HG03095 (cell line): ENCODE results near the gene CCDC92B.
"Not testable (repeated sequence)": the region's sequence is repeated elsewhere in the genome, so short reads cannot be mapped to it uniquely, and the experiment has no call there.

ENCODE experiments used
- ATAC-seq: cut with Tn5 transposase; IDR thresholded peaks from one replicate; pipeline ENCODE4 v1.9.1; 2021; ENCODE audit warnings: moderate library complexity; ENCODE audit not compliant: unreplicated experiment

Gene CCDC92B

DNA sequence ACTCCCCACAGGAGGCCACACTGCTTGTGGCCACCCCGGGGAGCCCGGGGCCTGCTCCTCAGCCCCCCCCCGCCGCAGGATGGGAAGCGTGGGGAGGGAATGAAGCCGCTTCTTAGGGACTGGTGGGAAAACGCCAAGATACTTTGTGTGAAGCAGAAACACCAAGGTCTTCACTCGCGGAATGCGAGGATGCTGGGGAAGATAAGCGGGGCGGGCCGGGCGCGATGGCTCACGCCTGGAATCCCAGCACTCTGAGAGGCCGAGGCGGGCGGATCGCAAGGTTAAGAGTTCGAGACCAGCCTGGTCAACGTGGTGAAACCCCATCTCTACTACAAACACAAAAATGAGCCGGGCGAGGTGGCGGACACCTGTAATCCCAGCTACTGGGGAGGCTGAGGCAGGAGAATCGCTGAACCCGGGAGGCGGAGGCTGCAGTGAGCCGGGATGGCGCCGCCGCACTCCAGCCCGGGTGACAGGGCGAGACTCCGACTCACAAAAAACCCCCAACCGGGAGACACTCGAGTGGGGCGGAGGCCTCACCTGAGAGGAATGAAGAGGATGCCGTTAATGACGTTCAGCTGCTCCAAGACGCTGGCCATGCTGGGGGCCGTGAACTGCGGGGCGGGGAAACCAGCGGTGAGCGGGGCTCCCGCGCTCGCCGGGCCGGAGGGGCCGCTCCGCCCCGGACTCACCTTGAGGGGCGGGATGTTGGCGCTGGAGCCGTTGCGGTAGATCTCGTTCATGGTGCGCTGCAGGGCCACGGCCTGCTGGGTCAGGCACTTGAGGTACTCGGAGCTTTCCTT lies 58.2 kb downstream of the CCDC92B start:
- ATAC-seq, result no peak

DNA sequence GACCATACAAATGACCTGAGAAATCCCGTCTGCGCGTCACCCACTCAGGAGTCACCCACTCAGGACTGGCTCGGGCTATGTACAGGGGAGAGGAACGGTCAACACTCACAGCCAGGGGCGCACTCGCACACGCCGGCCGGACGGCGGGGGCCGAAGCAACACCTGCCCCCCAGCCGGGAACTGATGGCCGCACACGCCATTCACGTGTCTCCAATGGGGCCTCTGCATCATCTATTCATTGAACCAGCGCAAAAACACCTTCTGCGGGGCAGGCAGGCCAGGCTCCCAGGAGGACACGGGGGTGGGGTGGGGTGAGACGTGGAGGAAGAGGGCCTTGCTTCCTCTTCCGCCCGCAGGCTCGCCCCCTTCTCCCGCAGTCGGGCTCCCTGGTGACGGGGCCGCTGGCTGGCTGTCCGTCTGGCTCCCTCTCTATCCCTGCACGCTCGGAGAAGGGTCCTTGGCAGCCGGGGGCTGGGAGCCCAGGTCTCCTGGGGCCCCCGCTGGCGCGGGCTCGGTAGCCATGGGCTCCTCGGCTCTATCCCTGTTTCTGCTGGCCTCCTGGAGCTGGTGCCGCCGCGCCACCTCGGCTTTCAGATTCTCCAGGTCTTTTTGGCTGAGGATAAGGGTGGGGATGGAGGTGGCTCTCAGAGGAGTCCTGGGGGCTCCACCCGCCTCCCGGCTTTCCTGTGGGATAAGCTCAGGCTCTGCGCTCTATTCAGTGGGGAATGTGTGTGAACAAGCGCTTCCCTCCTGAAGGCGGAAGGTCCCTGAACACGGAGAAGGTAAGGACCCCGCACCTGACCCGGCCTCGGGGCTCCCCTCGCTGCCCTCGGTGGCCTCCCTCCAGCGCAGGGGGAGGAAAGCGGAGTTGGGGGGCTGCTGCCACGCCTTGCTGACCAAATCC lies 59.0 kb downstream of the CCDC92B start:
- no peak for ATAC-seq

DNA sequence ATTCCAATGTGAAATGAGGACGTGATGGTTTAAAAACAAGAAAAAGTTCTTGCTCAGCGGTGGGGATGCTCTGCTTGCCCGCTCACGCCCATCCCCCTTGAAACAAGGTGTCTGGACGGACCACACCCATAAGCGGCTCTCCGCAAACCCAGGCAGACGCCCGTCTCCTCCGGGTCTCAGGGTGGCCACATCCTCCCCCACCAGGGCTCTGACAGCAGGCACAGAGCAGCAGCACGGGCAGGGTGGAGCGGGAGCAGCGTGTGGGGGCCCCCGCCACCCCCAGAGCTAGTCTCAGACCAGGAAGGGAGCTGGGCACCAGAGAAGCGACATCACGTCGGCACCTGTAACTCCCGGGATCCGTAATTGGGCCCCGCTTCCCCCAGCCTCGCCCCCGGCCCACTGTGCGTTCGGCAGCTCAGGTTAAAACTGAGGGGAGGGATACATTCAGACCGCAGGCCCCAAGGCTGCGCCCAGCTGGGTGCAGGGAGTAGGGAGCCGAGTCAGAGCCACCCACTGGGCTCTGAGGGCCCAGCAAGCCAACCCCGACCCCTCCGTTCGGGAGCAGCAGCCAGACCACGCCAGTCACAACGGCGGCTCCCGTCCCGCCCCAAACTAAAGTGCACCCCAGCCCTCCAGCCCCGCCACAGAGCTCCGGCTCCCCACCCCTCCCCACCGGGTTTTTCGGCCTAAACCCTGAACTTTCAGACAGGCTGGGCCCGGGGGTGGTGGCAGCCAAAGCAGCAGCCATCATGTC lies 59.9 kb downstream of the CCDC92B start:
- ATAC-seq, result no peak

DNA sequence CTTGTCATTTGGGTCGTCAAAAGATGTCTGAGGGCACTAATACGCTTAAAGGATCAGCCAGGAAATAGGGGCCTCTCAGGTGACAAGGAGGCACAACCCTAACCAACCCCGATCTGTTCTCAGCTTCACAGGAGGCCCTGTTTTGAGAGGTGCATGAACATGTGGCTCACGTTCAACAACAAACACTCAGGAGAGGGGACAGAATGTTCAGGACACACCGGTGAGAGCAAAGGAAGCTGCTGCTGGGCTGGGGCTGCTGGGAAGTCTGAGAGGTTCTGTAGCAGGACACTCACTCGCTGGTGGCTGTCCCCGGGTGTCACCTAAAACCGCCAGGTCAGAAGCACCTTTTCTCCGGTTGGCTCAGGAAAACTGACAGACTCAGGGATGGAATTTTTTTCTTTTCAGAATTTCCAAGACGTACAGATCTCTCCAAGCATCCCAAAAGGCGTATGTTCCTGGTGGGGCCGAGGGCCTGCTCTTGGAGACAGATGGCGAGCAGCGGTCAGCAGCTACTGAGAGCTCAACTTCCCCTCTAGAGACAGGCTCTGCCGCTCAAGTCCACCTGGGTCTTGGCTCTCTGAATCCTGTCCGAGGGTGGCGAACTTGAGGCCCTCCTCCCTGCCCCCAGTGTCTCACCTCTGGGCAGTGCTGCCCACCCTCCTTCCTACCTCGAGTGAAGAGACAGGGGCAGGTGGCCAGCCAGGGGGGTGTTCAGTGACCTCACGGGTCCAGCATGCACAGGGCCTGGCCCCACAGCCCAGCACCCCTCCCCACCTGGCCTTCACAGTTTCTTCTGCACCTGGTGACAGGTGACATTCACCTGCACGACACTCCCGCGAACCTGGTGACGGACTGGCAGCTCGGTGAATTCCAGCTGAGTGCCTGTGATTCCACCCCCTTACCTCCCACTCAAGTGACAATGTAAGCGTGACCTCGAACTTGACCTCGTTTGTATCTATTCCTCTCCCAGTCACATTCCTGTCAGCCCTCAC lies 60.8 kb downstream of the CCDC92B start:
- ATAC-seq, result no peak

DNA sequence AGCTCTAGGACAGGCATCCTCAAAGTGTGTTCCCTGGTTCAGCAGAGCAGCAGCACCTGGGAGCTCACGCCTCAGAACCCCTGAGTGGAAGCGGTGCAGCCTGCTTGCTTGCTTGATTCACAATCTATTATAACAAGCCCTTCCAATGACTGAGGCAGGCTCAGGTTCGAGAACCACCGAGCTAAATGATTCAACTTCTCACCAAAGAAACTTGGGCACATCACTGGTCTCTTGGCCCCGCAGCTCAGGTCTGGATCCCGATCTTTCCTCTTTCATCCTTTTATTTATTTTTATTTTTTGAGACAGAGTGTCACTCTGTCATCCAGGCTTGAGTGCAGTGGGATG lies 62.4 kb downstream of the CCDC92B start:
- no peak for ATAC-seq

DNA sequence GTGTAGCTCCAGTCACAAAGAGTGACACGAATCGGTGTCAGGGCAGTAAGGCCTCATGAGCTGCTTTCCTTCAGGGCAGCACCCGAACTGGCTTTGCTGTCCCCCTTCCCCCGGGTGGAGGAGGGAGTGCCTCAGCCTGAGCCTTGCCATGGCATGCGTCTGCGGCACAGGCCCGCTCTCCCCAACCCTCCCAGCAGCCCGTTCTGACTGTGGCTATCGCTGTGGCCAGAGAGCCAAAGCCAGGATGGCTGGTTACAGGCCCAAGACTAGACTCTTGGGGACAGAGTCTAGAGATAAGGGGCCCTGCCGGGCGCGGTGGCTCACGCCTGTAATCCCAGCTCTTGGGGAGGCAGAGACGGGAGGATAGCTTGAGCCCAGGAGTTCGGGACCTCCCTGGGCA lies 63.8 kb downstream of the CCDC92B start:
- ATAC-seq, result no peak

DNA sequence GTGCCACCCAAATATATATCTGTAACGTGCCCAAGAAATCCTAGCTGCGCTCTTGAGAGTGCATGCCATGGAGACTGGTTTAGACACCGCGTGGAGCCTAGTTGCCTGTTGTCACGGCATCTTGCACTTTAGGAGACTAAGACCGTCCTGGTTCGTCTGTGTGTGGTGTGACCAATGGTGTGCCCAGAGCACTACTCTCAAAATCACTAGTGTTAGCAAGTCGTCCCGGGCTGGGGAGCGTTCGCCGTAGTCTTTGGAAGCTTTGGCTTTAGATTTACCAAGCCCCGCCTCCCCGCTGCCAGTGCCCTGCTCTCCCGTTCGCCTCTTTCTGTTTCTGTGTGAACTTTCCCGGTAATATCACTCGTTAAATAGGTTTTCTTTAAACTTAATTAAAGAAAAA lies 64.9 kb downstream of the CCDC92B start:
- ATAC-seq, result no peak

DNA sequence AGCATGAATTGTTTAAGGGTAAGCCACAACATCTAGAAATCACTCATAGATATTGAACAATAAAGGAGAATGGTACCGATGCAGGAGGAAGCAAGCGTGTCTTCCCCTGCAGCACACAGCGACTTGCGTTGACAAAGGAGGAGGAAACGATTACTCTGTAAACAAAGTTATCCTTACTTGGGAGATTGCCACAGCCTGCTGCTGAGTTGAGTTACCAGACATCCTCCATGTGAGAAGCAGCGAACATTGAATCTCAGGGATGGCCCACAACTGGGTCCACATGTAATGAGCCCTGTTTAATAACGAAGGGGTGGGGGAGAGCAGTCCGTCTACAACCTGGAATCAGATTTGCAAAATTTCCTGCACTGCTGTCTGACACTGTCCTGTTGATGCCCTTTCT lies 65.5 kb downstream of the CCDC92B start:
- no peak for ATAC-seq

DNA sequence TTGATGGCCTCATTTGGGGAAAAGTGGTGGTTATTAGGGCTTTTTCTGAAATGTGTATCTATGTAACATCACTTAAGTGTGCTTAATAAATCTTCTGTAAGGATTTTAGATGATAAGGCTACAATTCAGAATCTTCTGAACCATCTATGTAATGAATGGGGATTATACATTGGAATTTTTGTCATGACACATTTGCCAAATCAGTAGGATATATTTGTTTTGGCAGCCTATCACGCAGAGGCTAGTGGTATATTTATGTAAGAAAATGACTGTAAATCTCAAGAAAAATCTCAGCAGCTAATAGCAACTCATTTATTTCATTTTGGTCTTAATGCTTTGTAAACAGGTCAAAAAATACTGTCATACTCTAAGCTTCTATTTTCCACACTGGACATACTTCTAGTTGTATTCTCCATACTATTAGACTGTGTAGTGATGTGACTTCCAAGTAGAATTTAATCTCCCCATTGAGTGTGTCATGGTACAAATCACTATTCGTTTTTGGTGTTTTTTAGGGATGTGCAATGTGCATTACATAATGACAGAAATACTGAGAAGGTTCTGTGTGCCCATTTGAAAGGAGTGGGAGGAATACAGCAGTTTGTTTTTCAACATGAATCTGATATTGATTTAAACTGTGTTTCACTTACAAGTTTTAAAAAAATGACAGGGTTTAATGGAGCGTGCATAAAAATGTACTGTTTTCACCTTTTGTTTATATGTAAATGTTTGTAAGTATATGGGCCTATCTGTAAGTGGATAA lies 67.1 kb downstream of the CCDC92B start:
- ATAC-seq, result no peak

DNA sequence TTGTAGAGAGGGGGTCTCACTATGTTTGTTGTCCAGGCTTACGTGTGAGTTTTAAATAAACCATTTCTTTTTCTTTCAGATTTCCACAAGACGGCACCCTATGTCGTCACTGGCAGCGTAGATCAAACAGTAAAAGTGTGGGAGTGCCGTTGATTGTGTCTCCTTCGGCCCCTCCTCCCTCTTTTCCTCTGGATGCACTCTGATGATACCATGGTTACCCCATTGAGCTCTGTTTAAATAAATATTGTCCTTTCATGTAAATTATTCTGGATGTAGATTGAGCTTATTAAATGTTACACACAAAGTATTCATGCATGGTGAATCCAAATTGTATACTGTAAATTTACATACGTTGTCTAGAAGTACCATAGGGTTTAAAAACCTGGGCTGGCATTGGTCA lies 67.8 kb downstream of the CCDC92B start:
- no peak for ATAC-seq

DNA sequence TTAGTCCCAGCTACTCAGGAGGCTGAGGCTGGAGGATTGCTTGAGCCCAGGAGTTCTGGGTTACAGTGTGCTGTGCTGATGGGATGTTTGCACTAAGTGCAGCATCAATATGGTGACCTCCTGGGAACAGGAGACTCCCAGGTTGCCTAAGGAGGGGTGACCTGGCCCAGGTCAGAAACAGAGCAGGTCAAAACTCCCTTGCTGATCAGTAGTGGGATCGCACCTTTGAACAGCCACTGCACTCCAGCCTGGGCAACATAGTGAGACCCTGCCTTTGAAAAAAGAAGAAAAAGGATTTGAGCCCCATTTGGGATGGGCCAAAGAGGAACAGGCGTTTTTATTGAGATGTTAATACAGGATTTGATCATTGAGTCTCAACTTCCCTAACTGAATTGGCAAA lies 68.5 kb downstream of the CCDC92B start:
- no peak for ATAC-seq

DNA sequence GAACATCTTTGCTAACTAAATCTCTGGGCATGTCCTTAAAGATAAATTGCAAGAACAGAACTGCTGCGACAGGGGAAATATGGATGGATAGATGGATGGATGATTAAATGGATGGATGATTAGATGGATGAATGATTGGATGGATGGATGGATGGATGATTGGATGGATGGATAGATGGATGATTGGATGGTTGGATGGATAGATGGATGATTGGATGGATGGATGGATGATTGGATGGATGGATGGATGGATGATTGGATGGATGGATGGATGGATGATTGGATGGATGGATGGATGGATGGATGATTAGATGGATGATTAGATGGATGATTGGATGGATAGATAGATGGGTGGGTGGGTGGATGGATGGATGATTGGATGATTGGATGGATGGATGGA lies 70.2 kb downstream of the CCDC92B start:
- not testable (repeated sequence) for ATAC-seq
